ENCODE measurements around the gene EEFSEC.

DNA sequence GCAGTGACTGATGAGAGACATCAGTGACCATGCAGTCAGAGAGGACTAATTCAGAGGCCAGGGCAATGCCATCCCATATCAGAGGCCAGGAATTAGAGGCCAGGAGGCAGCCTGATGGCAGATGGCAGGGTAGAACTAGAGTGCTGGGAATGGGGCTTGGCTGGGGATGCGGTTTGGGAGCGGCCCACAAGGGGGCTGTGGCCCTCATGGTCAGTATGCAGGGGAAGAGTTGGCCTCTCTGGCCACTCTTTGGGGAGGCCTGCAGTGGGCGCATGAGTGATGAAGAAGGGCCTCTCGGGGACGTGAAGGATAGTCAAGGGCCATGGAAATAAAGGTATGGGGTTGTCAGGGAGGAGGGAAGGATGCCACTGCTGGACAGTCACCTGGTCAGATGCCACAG, 101.7 kb downstream of the EEFSEC start:
- TF ChIP-seq, protein P1, sequence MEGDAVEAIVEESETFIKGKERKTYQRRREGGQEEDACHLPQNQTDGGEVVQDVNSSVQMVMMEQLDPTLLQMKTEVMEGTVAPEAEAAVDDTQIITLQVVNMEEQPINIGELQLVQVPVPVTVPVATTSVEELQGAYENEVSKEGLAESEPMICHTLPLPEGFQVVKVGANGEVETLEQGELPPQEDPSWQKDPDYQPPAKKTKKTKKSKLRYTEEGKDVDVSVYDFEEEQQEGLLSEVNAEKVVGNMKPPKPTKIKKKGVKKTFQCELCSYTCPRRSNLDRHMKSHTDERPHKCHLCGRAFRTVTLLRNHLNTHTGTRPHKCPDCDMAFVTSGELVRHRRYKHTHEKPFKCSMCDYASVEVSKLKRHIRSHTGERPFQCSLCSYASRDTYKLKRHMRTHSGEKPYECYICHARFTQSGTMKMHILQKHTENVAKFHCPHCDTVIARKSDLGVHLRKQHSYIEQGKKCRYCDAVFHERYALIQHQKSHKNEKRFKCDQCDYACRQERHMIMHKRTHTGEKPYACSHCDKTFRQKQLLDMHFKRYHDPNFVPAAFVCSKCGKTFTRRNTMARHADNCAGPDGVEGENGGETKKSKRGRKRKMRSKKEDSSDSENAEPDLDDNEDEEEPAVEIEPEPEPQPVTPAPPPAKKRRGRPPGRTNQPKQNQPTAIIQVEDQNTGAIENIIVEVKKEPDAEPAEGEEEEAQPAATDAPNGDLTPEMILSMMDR (conservative IDR thresholded peaks at IDR 0.05) = no peak
- TF ChIP-seq EZH2 (IDR thresholded peaks at IDR 0.05; ENCODE audit: low read depth) = no peak
